SK-N-SH (cell line): ENCODE results near the gene MSS51. TPM values are rescaled to one million over a fixed set of nuclear protein-coding genes. Genes with fewer than 3 reads are reported as not detected.

Experiments used
- CTCF ChIA-PET: fragments of 300-600, 350-600 bp; formaldehyde crosslinking; extraction: SDS; loops from one replicate; lab custom pipeline; 2021; lab: Yijun Ruan, JAX
- POLR2A ChIA-PET: fragments of 350-600 bp; sonication (Branson Sonifier 250); formaldehyde crosslinking; extraction: SDS; loops from one replicate; lab custom pipeline; 2020; ENCODE audit warnings: antibody characterized with exemption, inconsistent platforms; lab: Yijun Ruan, JAX
- DNase-seq: peaks from one replicate; pipeline ENCODE4 v3.0.0; 2012
- H2AFZ ChIP-seq: fragments of 200-600 bp; sonication (generic); 2 replicates; pipeline ENCODE4 v1.8.1; 2016; ENCODE audit warnings: antibody characterized with exemption, mild to moderate bottlenecking, low read depth
- H3F3A ChIP-seq: fragments of 200-600 bp; sonication (generic); replicated peaks from 2 replicates; pipeline ENCODE3; 2016; ENCODE audit warnings: antibody characterized with exemption, mild to moderate bottlenecking; ENCODE audit not compliant: insufficient read depth
- H3K27ac ChIP-seq, 2 experiments: fragments of 200-500 bp in 1 of 2; fragments of 200-600 bp in 1 of 2; sonication (Bioruptor generic) in 1 of 2; sonication (generic), shearing (Covaris generic) in 1 of 2; 2 replicates each; pipeline versions ENCODE4 v1.5.1 to v1.6.1; 2014 to 2016; ENCODE audit warnings: low read depth in 2 of 2, inconsistent platforms in 1 of 2, low read length in 1 of 2, mild to moderate bottlenecking in 1 of 2, mixed read lengths in 1 of 2
- H3K27me3 ChIP-seq: fragments of 200-600 bp; sonication (generic), shearing (Covaris generic); 2 replicates; pipeline ENCODE4 v1.6.1; 2016; ENCODE audit warnings: mixed run types; ENCODE audit not compliant: insufficient read depth
- H3K36me3 ChIP-seq, 2 experiments: fragments of 200-500 bp in 1 of 2; fragments of 200-600 bp in 1 of 2; sonication (Bioruptor generic) in 1 of 2; sonication (generic) in 1 of 2; replicated peaks in 1 of 2; 2 replicates each; pipeline versions ENCODE3 to v1.5.1; 2014 to 2016; ENCODE audit warnings: low read length in 1 of 2, mild to moderate bottlenecking in 1 of 2; ENCODE audit not compliant: insufficient read depth in 2 of 2, control insufficient read depth in 1 of 2
- H3K4me1 ChIP-seq, 2 experiments: fragments of 200-500 bp in 1 of 2; fragments of 200-600 bp in 1 of 2; sonication (Bioruptor generic) in 1 of 2; sonication (generic), shearing (Covaris generic) in 1 of 2; 2 replicates each; pipeline versions ENCODE4 v1.5.1 to v1.6.1; 2014 to 2016; ENCODE audit warnings: low read depth in 1 of 2, low read length in 1 of 2, mixed run types in 1 of 2; ENCODE audit not compliant: insufficient read depth in 2 of 2, control insufficient read depth in 1 of 2
- H3K4me2 ChIP-seq: fragments of 200-600 bp; sonication (generic), shearing (Covaris generic); 2 replicates; pipeline ENCODE4 v1.6.1; 2017; ENCODE audit warnings: mixed run types
- H3K4me3 ChIP-seq, 2 experiments: fragments of 200-500 bp in 1 of 2; fragments of 200-600 bp in 1 of 2; sonication (Bioruptor generic) in 1 of 2; sonication (generic), shearing (Covaris generic) in 1 of 2; 2 replicates each; pipeline versions ENCODE4 v1.5.1 to v1.8.1; 2014 to 2016; ENCODE audit warnings: low read depth in 2 of 2, inconsistent platforms in 1 of 2, low read length in 1 of 2, mild to moderate bottlenecking in 1 of 2, mixed read lengths in 1 of 2, moderate library complexity in 1 of 2
- H3K79me2 ChIP-seq: fragments of 200-600 bp; sonication (generic); 2 replicates; pipeline ENCODE4 v1.8.1; 2017; ENCODE audit warnings: mild to moderate bottlenecking; ENCODE audit not compliant: insufficient read depth
- H3K9ac ChIP-seq: fragments of 200-600 bp; sonication (generic); 2 replicates; pipeline ENCODE4 v1.6.1; 2017; ENCODE audit warnings: mixed run types
- H3K9me2 ChIP-seq: fragments of 200-600 bp; sonication (generic); 2 replicates; pipeline ENCODE4 v1.6.1; 2017; ENCODE audit warnings: mixed run types
- H3K9me3 ChIP-seq: fragments of 200-600 bp; sonication (generic); 2 replicates; pipeline ENCODE4 v1.6.1; 2017; ENCODE audit warnings: mixed run types, mild to moderate bottlenecking, moderate library complexity
- H4K20me1 ChIP-seq: fragments of 200-600 bp; sonication (generic); 2 replicates; pipeline ENCODE4 v1.6.1; 2017; ENCODE audit warnings: mild to moderate bottlenecking, mixed run types; ENCODE audit not compliant: insufficient read depth
- CHD2 ChIP-seq: fragments of 150-350 bp; IDR thresholded peaks from 2 replicates; pipeline ENCODE4 v1.6.1; 2018; ENCODE audit warnings: low read length; ENCODE audit not compliant: partially characterized antibody
- CTCF ChIP-seq: fragments of 200-600 bp; sonication (generic); IDR thresholded peaks from 2 replicates; pipeline ENCODE4 v1.6.1; 2017; ENCODE audit warnings: antibody characterized with exemption, mild to moderate bottlenecking, moderate library complexity
- FOSL2 ChIP-seq: IDR thresholded peaks from 2 replicates; pipeline ENCODE4 v1.4.0; 2012; ENCODE audit warnings: low read depth, mild to moderate bottlenecking, moderate library complexity, borderline replicate concordance
- FOXJ3 ChIP-seq: sonication (generic); formaldehyde crosslinking; IDR thresholded peaks from 2 replicates; pipeline ENCODE4 v1.5.1; 2020; ENCODE audit warnings: mild to moderate bottlenecking, missing genetic modification reagents
- FOXM1 ChIP-seq: IDR thresholded peaks from 2 replicates; pipeline ENCODE4 v1.4.0; 2012; ENCODE audit warnings: low read depth, mild to moderate bottlenecking
- GABPA ChIP-seq: IDR thresholded peaks from 2 replicates; pipeline ENCODE4 v1.4.0; 2012; ENCODE audit warnings: low read depth, mild to moderate bottlenecking
- MEF2A ChIP-seq: IDR thresholded peaks from 2 replicates; pipeline ENCODE4 v1.4.0; 2012; ENCODE audit warnings: low read depth, borderline replicate concordance
- NFIC ChIP-seq: IDR thresholded peaks from 2 replicates; pipeline ENCODE4 v1.4.0; 2012; ENCODE audit warnings: borderline replicate concordance
- NRF1 ChIP-seq: IDR thresholded peaks from 2 replicates; pipeline ENCODE4 v1.6.1; 2012; ENCODE audit warnings: low read depth, mild to moderate bottlenecking, low read length
- RAD21 ChIP-seq: IDR thresholded peaks from 2 replicates; pipeline ENCODE4 v1.6.1; 2012; ENCODE audit warnings: mild to moderate bottlenecking, low read length
- RXRA ChIP-seq: IDR thresholded peaks from 2 replicates; pipeline ENCODE4 v1.4.0; 2012; ENCODE audit warnings: low read depth, mild to moderate bottlenecking, borderline replicate concordance
- SIN3A ChIP-seq: IDR thresholded peaks from 2 replicates; pipeline ENCODE4 v1.6.1; 2012; ENCODE audit warnings: low read depth, mild to moderate bottlenecking, low read length, moderate library complexity, borderline replicate concordance
- TCF12 ChIP-seq: IDR thresholded peaks from 2 replicates; pipeline ENCODE4 v1.4.0; 2012
- TEAD4 ChIP-seq: IDR thresholded peaks from 2 replicates; pipeline ENCODE4 v1.4.0; 2012; ENCODE audit warnings: mild to moderate bottlenecking, borderline replicate concordance; ENCODE audit not compliant: insufficient read depth
- YY1 ChIP-seq: IDR thresholded peaks from 2 replicates; pipeline ENCODE4 v1.4.0; 2012; ENCODE audit warnings: low read depth, mild to moderate bottlenecking
- WGBS: methylation state at CpG from one replicate; pipeline ENCODE4 v1.1.6; 2017; ENCODE audit warnings: low lambda C conversion rate; 5-methylcytosine and 5-hydroxymethylcytosine counted together
- polyA plus RNA-seq, 3 experiments: library from polyadenylated mRNA; depleted of rRNA; stranded (reverse); fragments of >200 nt; gene quantifications; 2 replicates each; pipeline ENCODE4 v1.2.3, GENCODE V29; 2012
- TF ChIP-seq, protein P1 (sequence below): IDR thresholded peaks from 2 replicates; pipeline ENCODE4; 2012
- TF ChIP-seq, protein P2 (sequence below): fragments of 150-350 bp; IDR thresholded peaks from 2 replicates; pipeline ENCODE4 v1.6.1; 2017; ENCODE audit warnings: antibody characterized with exemption, low read length, low read depth, borderline replicate concordance
- TF ChIP-seq, protein P3 (sequence below): IDR thresholded peaks from 2 replicates; pipeline ENCODE4 v1.4.0; 2012; ENCODE audit warnings: low read depth
- TF ChIP-seq, protein P4 (sequence below): IDR thresholded peaks from 2 replicates; pipeline ENCODE4 v1.4.0; 2012; ENCODE audit warnings: low read depth, borderline replicate concordance
- TF ChIP-seq, protein P5 (sequence below): fragments of 150-350 bp; IDR thresholded peaks from 2 replicates; pipeline ENCODE4 v1.6.1; 2016; ENCODE audit warnings: mild to moderate bottlenecking, low read depth, low read length

MSS51 gene
- polyA plus RNA-seq, 1 of the 3 experiments (the other 2 are of a cell fraction) = 0.95 TPM

GRCh38 chr10:73406846-73407245 lies 26.5 kb downstream of the MSS51 start:
- H3K4me2 ChIP-seq = no peak overlapping the region
- no peaks in the 10 kb centered on the region for H3K9me3 ChIP-seq
- no peak overlapping the region for H2AFZ ChIP-seq
- POLR2A ChIA-PET = interaction anchor here (1.2 kb wide), 1 partner anchor 198 kb away, joined by 3 read pairs; no protein-coding TSS in a partner anchor
- WGBS = 92% methylated on average over 5 of the region's 5 CpGs
- no peak overlapping the region for H3K27ac ChIP-seq
- CTCF ChIA-PET = interaction anchor here (1.7 kb wide), 1 partner anchor 123 kb away, joined by 3 read pairs; no protein-coding TSS in a partner anchor
- no peaks in the 10 kb centered on the region for H3K9me2 ChIP-seq
- H3K36me3 ChIP-seq = peaks cover 3 to 27% of the 10 kb centered on the region in 2 experiments
- no peak overlapping the region for H3K9ac ChIP-seq
- no peak overlapping the region for H3K4me3 ChIP-seq
- H3K4me1 ChIP-seq = no peaks in the 10 kb centered on the region
- DNase-seq = no peak
- peaks cover 100% of the 10 kb centered on the region for H3K79me2 ChIP-seq
- TF ChIP-seq FOXM1 = no peak
- no peak for TF ChIP-seq SIN3A
- no peak for TF ChIP-seq TCF12
- no peak for TF ChIP-seq TEAD4
- no peak for TF ChIP-seq CTCF
- TF ChIP-seq RAD21 = no peak
- TF ChIP-seq, protein P1, sequence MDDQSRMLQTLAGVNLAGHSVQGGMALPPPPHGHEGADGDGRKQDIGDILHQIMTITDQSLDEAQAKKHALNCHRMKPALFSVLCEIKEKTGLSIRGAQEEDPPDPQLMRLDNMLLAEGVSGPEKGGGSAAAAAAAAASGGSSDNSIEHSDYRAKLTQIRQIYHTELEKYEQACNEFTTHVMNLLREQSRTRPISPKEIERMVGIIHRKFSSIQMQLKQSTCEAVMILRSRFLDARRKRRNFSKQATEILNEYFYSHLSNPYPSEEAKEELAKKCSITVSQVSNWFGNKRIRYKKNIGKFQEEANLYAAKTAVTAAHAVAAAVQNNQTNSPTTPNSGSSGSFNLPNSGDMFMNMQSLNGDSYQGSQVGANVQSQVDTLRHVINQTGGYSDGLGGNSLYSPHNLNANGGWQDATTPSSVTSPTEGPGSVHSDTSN = no peak
- TF ChIP-seq YY1 = no peak
- TF ChIP-seq, protein P2, sequence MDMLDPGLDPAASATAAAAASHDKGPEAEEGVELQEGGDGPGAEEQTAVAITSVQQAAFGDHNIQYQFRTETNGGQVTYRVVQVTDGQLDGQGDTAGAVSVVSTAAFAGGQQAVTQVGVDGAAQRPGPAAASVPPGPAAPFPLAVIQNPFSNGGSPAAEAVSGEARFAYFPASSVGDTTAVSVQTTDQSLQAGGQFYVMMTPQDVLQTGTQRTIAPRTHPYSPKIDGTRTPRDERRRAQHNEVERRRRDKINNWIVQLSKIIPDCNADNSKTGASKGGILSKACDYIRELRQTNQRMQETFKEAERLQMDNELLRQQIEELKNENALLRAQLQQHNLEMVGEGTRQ = no peak
- TF ChIP-seq FOXJ3 (CRISPR knock-in tag) = no peak
- TF ChIP-seq, protein P3, sequence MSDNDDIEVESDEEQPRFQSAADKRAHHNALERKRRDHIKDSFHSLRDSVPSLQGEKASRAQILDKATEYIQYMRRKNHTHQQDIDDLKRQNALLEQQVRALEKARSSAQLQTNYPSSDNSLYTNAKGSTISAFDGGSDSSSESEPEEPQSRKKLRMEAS = no peak
- TF ChIP-seq RXRA = no peak
- no peak for TF ChIP-seq NFIC
- no peak for TF ChIP-seq NRF1
- TF ChIP-seq, protein P4, sequence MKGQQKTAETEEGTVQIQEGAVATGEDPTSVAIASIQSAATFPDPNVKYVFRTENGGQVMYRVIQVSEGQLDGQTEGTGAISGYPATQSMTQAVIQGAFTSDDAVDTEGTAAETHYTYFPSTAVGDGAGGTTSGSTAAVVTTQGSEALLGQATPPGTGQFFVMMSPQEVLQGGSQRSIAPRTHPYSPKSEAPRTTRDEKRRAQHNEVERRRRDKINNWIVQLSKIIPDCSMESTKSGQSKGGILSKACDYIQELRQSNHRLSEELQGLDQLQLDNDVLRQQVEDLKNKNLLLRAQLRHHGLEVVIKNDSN = no peak
- TF ChIP-seq CHD2 = no peak
- no peak for TF ChIP-seq MEF2A
- TF ChIP-seq FOSL2 = no peak
- no peak for TF ChIP-seq GABPA
- TF ChIP-seq, protein P5, sequence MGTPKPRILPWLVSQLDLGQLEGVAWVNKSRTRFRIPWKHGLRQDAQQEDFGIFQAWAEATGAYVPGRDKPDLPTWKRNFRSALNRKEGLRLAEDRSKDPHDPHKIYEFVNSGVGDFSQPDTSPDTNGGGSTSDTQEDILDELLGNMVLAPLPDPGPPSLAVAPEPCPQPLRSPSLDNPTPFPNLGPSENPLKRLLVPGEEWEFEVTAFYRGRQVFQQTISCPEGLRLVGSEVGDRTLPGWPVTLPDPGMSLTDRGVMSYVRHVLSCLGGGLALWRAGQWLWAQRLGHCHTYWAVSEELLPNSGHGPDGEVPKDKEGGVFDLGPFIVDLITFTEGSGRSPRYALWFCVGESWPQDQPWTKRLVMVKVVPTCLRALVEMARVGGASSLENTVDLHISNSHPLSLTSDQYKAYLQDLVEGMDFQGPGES = no peak
- H4K20me1 ChIP-seq = peaks cover 75% of the 10 kb centered on the region
- H3F3A ChIP-seq = no peaks in the 10 kb centered on the region
- no peaks in the 10 kb centered on the region for H3K27me3 ChIP-seq
